Bone marrow (tissue), 2 donors: Measurements from ENCODE around the gene ARID3B.

Experiments
- DNase-seq, 2 donors: peaks; one replicate each; lab custom pipeline; 2025; lab: John Stamatoyannopoulos, UW

The ARID3B gene

DNA sequence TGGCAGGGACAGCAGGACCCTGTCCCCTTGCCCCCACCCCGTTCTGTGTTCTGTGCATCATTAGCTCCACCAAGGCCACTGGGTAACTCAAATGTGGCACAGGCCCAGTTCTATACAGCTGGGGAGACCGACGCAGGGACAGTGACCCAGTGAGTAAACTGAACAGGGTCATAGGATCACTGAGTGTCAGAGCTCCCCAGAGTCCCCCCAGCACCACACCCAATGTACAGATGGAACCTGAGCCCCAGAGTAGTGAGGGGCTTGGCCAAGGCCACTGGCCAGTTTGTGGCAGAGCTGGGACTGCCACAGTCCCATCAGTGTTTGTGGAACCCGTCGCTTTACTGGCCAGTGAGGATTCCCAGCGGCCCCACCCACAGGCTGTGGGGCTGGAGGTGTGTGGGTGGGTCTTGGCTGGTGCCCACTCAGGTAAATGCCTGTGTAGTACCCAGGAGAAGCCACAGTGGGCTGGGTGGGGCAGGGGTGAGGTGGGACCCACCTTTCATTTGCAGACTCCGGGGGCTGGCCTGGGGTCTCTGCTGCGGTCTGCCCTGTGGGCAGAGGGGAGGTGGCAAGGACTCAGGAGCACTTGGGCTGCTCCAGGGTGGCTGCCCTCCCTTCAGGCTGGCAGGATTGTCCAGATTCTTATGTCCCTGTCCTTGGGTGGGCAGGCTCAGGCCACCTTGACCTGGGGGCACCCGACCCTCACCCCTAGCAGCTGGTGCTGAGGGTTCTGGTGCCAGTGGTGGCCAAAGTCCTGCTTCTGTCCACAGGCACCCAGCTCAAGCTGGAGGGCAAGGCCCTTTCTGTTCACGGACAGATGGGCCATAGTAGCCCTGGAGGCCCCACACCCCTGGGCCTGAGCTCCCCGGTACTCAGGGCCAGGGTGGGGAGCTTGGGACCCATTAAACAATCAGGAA, 63.0 kb downstream of the ARID3B start:
- DNase-seq, result no peak

DNA sequence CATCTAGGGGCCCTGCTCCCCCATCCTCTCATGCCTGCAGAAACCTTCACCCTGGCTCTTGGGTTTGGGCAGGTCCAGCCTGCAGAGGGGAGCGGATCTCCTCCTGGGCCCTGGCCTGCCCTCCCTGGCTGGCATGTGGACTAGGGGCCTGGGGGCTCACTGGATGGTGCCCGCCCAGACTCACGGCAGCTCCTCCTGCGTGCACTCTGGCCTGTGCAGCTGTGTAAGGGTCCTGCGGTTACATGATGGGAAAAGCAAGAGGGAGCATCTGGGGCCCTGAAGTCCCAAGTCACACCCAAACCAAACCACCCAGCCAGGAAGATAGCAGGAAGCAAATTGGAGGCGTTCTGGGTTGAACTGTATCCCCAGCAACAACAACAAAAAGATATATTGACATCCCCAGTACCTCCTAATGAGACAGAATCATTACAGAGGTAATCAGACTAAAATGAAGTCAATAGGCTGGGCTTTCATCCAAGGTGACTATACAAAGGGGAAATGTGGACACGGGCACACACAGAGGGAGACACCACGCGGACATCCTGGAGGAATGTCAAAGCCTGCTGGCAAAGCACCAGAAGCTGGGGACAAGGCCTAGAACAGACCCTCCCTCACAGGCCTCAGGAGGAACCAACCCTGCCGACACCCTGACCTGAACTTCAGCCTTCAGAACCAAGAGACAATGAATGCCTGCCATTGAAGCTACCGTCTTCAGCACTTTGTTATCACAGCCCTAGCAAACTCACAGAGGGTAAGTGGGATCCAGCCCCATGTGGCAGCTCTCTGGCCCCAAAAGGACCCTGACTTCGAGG, 64.2 kb downstream of the ARID3B start:
- DNase-seq, result no peak

- DNase-seq, result no peak
Observed at GRCh38 chr15:74605795-74606150, 64.8 kb downstream of the ARID3B start.

- no peak for DNase-seq
Observed at GRCh38 chr15:74608786-74609185, 67.8 kb downstream of the ARID3B start.

DNA sequence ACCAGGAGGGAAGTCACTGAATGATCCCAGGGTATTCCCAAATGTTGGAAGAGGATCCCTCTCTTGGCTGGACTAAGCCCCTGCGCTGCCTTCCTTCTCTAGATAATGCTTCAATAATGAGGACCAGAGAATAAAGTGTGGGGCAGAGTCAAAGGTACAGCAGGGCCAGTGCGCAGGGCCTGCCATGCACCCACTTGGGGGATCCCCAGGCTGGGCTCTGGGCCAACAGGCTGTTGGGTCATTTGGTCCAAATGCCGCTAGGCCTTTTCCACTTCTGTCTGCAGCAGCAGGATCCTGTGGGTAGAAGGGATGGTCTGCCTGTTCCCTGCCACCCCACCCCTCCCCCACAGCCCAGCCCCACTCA, 68.9 kb downstream of the ARID3B start:
- DNase-seq, result no peak

GRCh38 chr15:74610302-74610951, 69.4 kb downstream of the ARID3B start:
- DNase-seq, result no peak

DNA sequence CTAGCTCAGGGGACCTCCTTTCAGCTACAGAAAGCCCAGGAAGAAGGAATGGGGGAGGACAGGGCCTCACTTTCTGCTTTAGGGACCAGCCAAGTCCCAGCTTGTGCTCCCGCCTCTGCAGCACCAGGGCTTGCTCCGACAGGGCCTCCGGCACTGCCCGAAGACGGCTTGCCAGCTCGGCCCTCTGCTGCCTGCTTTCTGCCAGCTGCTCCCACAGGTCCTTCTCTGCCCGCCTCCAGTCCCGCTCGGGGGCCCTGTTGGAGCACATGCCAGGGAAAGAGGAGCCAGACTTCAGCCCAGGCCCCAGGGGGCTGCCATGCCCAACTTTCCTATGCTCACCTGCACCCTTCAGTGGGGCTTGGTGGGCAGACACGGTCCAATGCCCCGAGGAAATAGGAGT, 70.3 kb downstream of the ARID3B start:
- no peak for DNase-seq

DNA sequence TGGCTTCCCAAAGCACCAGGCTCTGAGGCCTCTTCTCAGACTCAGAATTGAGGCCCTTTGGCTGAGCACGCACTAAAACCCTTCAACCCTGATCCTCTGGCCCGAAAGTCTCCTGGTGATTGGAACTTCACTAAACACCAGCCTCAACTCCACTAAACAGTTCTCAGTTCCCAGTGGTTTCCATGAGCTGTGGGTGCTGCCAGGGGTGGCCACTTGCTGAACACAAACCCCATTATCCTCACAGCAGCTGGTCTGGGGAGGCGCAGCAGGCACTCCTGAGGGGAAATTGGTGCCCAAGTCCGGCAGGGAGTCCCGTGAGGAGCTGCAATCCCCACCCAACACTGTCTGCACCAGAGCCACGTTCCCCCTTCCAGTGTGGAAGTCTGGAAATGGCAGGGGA, 70.8 kb downstream of the ARID3B start:
- no peak for DNase-seq

- DNase-seq, result no peak
Observed at GRCh38 chr15:74612677-74613076, 71.7 kb downstream of the ARID3B start.

GRCh38 chr15:74613089-74613952, 72.3 kb downstream of the ARID3B start:
- DNase-seq, result no peak

DNA sequence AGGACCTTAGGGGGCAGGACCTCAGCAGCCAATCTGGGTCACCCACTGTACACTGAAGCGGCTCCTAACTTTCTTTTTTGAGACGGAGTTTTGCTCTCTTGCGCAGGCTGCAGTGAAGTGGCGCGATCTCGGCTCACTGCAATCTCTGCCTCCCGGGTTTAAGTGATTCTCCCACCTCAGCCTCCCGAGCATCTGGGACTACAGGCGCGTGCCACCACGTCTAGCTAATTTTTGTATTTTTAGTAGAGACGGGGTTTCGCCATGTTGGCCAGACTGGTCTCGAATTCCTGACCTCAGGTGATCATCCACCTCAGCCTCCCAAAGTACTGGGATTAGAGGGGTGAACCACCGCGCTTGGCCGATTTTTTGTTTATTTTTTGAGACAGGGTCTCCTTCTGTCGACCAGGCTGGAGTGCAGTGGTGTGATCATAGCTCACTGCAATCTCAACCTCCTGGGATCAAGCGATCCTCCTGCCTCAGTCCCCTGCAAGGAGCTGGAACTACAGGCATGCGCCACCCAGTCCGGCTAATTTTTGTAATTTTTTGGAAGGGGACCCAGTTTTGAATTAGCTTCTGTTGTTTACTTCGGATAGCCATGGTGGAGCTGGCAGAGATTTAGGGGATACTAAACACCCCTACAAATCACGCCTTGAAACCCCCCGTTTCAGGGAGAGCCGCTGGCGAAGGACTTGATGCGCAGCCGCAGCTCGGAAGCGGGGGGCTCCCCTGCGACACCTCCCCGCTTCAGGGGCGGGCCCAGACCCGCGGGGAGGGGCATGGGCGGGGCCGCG, 73.1 kb downstream of the ARID3B start:
- no peak for DNase-seq

DNA sequence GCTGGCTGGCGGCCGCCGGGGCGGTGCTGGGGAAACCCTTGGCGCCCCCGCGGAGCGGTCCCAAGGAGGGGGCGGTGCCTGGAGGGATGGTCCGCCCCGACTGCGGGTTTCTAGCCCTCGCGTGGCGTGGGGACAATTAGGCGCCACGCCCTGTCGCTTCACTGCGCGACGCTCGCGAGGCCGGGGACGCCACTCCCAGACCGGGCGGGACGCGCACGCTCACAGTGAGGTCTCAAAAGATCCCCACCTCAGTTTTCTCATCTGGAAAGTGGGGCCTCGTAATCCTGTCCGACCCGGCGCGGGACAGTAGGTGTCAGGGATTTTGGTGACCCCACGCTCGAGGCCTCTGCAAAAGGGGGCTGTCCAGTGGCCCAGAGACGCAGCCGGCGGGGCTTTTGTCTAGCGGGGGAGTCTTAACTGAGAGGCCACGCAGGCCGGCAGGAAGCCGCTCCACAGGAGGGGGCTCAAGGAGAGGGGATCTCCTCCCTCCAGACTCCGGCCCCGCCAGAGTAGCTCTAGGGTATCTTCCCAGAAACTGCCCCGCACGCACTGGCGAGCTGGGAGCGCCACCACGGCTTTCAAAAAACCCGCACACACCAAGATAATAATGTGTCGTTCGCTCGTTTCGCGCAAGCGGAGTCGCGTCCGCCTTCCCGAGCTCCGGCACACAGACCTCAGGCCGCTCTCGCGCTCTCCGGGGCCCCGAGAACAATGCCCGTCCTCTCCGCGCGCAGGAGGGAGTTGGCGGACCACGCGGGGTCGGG, 73.9 kb downstream of the ARID3B start:
- peak; percentile 39 to 76 for DNase-seq

DNA sequence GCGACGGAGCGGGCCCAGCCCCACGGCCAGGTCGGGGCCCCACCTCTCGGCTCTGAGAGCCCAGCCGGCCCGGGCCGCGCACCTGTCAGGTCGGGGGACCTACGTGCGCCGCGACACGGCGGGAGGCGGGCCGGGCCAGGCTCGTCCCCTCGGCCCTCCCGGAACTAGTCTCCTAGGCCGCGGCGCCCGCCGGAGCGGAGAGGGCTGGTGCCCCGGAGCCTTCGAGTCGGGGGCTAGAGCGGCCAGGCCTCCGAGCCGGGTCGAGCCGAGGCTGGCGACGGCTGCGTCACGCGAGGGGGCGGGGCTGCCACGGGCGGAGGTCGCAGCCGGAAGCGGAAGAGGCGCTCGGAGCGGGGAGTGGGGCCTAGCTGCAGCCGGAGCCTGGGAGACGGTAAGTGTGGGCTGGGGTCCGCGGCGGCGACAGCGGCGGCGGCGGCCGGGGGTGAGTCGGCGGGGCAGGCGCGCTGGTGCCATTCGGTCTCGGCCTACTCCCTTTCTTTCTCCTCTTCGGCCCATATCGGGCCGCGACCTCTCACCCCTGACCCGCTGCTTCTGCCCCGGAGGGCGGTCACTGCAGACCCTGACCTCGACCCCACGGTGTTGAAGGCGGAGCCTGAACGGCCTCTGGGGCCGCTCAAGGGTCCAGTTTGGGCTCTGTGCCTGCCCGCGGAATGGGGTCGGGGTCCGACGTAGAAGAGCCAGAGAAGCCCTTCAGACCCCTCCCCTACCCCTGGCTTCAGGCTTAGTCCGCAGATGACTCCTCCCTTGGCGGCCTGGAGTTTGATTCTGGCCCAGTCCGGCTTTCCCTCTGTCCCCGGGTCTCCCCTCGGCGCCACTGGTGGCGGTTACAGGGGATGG, 74.7 kb downstream of the ARID3B start, which contains the start of gene CLK3:
Gene CLK3 (plus strand): TSS at position 329 of the 858 bp plus-strand sequence. CDS start 3,361 bp downstream, outside the sequence.
- peak; percentile 81 to 85 for DNase-seq

GRCh38 chr15:74616366-74616939, 75.4 kb downstream of the ARID3B start:
- DNase-seq, result peak; percentile 21 to 63

DNA sequence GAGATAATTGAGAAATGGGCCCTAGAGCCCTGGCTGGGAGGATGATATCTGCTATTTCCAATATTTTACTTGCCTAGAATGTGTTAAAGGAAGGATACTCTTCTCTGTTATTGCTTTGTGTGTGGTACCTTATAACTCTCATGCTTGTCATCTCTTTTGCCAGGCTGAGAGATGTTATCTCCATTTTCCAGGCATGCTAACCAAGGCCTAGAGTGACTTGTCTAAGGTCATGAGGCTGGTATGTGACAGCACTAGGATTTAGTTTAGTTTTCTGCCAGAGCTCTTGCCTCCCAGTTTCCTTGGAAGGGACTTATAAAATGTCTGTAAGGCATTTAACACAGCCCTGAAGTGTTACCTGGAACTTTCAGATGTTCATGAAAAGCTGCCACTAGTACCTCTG, 76.0 kb downstream of the ARID3B start:
- DNase-seq, result no peak

- DNase-seq, result no peak
Observed at GRCh38 chr15:74618841-74619596, 78.0 kb downstream of the ARID3B start.

DNA sequence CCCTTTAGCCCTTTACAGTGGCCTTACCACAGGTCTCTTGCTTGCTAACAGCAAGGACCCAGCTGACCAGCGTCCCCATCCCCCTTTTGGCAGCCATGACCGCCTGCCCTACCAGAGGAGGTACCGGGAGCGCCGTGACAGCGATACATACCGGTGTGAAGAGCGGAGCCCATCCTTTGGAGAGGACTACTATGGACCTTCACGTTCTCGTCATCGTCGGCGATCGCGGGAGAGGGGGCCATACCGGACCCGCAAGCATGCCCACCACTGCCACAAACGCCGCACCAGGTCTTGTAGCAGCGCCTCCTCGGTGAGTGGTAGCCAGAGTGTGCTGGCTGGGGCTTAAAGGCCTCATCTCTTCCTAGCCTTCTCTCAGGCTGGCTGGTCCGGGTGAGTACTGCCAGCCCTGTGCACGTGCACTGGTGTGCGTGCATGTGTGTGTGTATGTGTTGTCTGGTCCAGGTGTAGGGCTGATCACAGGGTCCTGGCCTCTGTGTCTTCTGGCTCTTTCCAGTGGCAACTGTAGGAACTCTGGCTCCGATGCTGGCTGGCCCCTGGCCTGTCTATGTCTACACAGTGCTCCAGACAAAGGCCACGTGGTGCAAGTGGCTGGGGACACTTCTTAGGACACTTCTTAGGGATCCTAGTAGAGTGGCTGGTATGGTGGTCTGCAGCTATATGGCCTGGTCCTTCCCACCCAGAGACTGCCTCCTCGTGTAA, 79.1 kb downstream of the ARID3B start:
- no peak for DNase-seq
